GM13977 (cell line): ENCODE results near the gene SP2.

ENCODE experiments used
- DNase-seq: peaks from one replicate; pipeline ENCODE4 v3.0.0; 2012; ENCODE audit warnings: low spot score
- CTCF ChIP-seq: IDR thresholded peaks from 2 replicates; pipeline ENCODE4 v1.5.1; 2012; ENCODE audit warnings: mild to moderate bottlenecking, control low read depth; ENCODE audit not compliant: insufficient read depth; ENCODE audit errors: extremely low read depth, missing control alignments
- in situ Hi-C: fragments of 300-500 bp; cut with MboI; formaldehyde crosslinking; loops from one replicate; pipeline ENCODE4 v1.12.0; 2022; ENCODE audit warnings: low sequenced_read_pairs, low pct_unique_long_range_greater_than_20kb, mixed read lengths, inconsistent platforms; ENCODE audit not compliant: unreplicated experiment

The SP2 gene

GRCh38 chr17:47955497-47956461 is 59.7 kb downstream of the SP2 start:
- in situ Hi-C loops = no loop called here
- DNase-seq = no peak
- TF ChIP-seq CTCF = no peak

- in situ Hi-C loops = no loop called here
- no peak for DNase-seq
- TF ChIP-seq CTCF = no peak
Observed at GRCh38 chr17:47956791-47957590, 61.0 kb downstream of the SP2 start.

- in situ Hi-C loops = no loop called here
- no peak for DNase-seq
- TF ChIP-seq CTCF = no peak
Observed at GRCh38 chr17:47957591-47958490, 61.8 kb downstream of the SP2 start, which contains the start of gene PRR15L. Gene PRR15L (minus strand): TSS chr17:47957883. CDS start chr17:47953234, 4,649 bp downstream.

GRCh38 chr17:47959825-47960655 is 64.0 kb downstream of the SP2 start:
- no peak for DNase-seq
- in situ Hi-C loops = no loop called here
- TF ChIP-seq CTCF = no peak

GRCh38 chr17:47961406-47961805 is 65.4 kb downstream of the SP2 start:
- DNase-seq = no peak
- TF ChIP-seq CTCF = no peak
- in situ Hi-C loops = no loop called here
